GM23338 (cell line): ENCODE results near the gene AMPD2. TPM values are rescaled to one million over a fixed set of nuclear protein-coding genes. Genes with fewer than 3 reads are reported as not detected.

Experiments
- ATAC-seq: fragments of 200-7000 bp; cut with Tn5 transposase; 3 replicates; pipeline ENCODE4 v1.9.1; 2020
- DNase-seq: peaks from one replicate; pipeline ENCODE4 v3.0.0-alpha.2; 2015; ENCODE audit warnings: low spot score
- H2AFZ ChIP-seq: fragments of 200-600 bp; sonication (generic); 2 replicates; pipeline ENCODE4 v1.8.0; 2016; ENCODE audit warnings: antibody characterized with exemption, mild to moderate bottlenecking, moderate library complexity
- H3F3A ChIP-seq: fragments of 200-600 bp; sonication (generic); replicated peaks from 2 replicates; pipeline ENCODE4 v1.8.0; 2017; ENCODE audit warnings: antibody characterized with exemption, mixed run types, low read depth
- H3K27ac ChIP-seq: fragments of 200-600 bp; sonication (generic); 2 replicates; pipeline ENCODE4 v1.6.1; 2016; ENCODE audit warnings: low read depth
- H3K27me3 ChIP-seq: fragments of 200-600 bp; sonication (generic); 2 replicates; pipeline ENCODE4 v1.8.0; 2016; ENCODE audit warnings: mild to moderate bottlenecking, mixed run types, moderate library complexity; ENCODE audit not compliant: insufficient read depth
- H3K36me3 ChIP-seq: fragments of 200-600 bp; sonication (generic); 2 replicates; pipeline ENCODE4 v1.8.0; 2016; ENCODE audit warnings: mild to moderate bottlenecking; ENCODE audit not compliant: insufficient read depth
- H3K4me1 ChIP-seq: fragments of 200-600 bp; sonication (generic); 2 replicates; pipeline ENCODE4 v1.8.0; 2016; ENCODE audit warnings: mild to moderate bottlenecking, moderate library complexity; ENCODE audit not compliant: insufficient read depth
- H3K4me2 ChIP-seq: fragments of 200-600 bp; sonication (generic); 2 replicates; pipeline ENCODE4 v1.7.1; 2017; ENCODE audit warnings: mixed run types
- H3K4me3 ChIP-seq: fragments of 200-600 bp; sonication (generic); 2 replicates; pipeline ENCODE4 v1.6.1; 2016; ENCODE audit warnings: mixed run types
- H3K79me2 ChIP-seq: fragments of 200-600 bp; sonication (generic); replicated peaks from 2 replicates; pipeline ENCODE4 v1.8.0; 2017; ENCODE audit warnings: mild to moderate bottlenecking; ENCODE audit not compliant: insufficient read depth
- H3K9me2 ChIP-seq: fragments of 200-600 bp; sonication (generic); 2 replicates; pipeline ENCODE4 v1.8.0; 2017; ENCODE audit not compliant: insufficient read depth
- H4K20me1 ChIP-seq: fragments of 200-600 bp; sonication (generic); replicated peaks from 2 replicates; pipeline ENCODE4 v1.8.0; 2017; ENCODE audit warnings: mild to moderate bottlenecking; ENCODE audit not compliant: insufficient read depth
- H3K27ac Mint-ChIP-seq: 2 replicates; pipeline ENCODE4 v1.8.0; 2020; ENCODE audit warnings: inconsistent platforms, mild to moderate bottlenecking, moderate library complexity, mixed read lengths
- H3K27me3 Mint-ChIP-seq: 3 replicates; pipeline ENCODE4 v1.8.0; 2022; ENCODE audit warnings: low read depth, mild to moderate bottlenecking, moderate library complexity, mixed read lengths, inconsistent platforms; ENCODE audit not compliant: insufficient read depth, poor library complexity
- H3K36me3 Mint-ChIP-seq: 3 replicates; pipeline ENCODE4 v1.8.0; 2021; ENCODE audit warnings: low read depth, mild to moderate bottlenecking, inconsistent platforms, moderate library complexity, mixed read lengths
- H3K4me1 Mint-ChIP-seq: 3 replicates; pipeline ENCODE4 v1.8.0; 2020; ENCODE audit warnings: mild to moderate bottlenecking, inconsistent platforms, mixed read lengths
- H3K4me3 Mint-ChIP-seq: 3 replicates; pipeline ENCODE4 v1.8.0; 2021; ENCODE audit warnings: moderate library complexity, mild to moderate bottlenecking, inconsistent platforms, mixed read lengths
- H3K9me3 Mint-ChIP-seq: 3 replicates; pipeline ENCODE4 v1.8.0; 2020; ENCODE audit warnings: moderate library complexity, mild to moderate bottlenecking, inconsistent platforms, mixed read lengths
- CREB1 ChIP-seq: fragments of 250-450 bp; sonication (Bioruptor Pico); IDR thresholded peaks from 2 replicates; pipeline ENCODE4 v1.5.0; 2020; ENCODE audit warnings: low read depth, mild to moderate bottlenecking, moderate library complexity
- EZH2 ChIP-seq: fragments of 200-600 bp; sonication (generic); IDR thresholded peaks from one replicate; pipeline ENCODE4 v1.8.0; 2017; ENCODE audit warnings: antibody characterized with exemption, mild to moderate bottlenecking, low read depth; ENCODE audit not compliant: unreplicated experiment
- EZH2phosphoT487 ChIP-seq: fragments of 200-600 bp; sonication (generic); IDR thresholded peaks from one replicate; pipeline ENCODE4 v1.8.1; 2018; ENCODE audit warnings: antibody characterized with exemption; ENCODE audit not compliant: unreplicated experiment
- JUNB ChIP-seq: IDR thresholded peaks from one replicate; pipeline ENCODE4 v1.6.1; 2016; ENCODE audit warnings: antibody characterized with exemption; ENCODE audit not compliant: unreplicated experiment
- NANOG ChIP-seq: IDR thresholded peaks from 2 replicates; pipeline ENCODE4 v1.6.1; 2016; ENCODE audit warnings: antibody characterized with exemption, borderline replicate concordance
- POLR2AphosphoS5 ChIP-seq: IDR thresholded peaks from 2 replicates; pipeline ENCODE4 v1.6.1; 2016; ENCODE audit warnings: antibody characterized with exemption, low read depth
- STAT1 ChIP-seq: IDR thresholded peaks from one replicate; pipeline ENCODE4 v1.6.1; 2016; ENCODE audit warnings: antibody characterized with exemption; ENCODE audit not compliant: unreplicated experiment
- ZNF114 ChIP-seq: fragments of 250-450 bp; sonication (Bioruptor Pico); IDR thresholded peaks from 2 replicates; pipeline ENCODE4 v1.5.0; 2020; ENCODE audit warnings: mild to moderate bottlenecking, moderate library complexity
- ZNF331 ChIP-seq: fragments of 250-450 bp; sonication (Bioruptor Pico); IDR thresholded peaks from 2 replicates; pipeline ENCODE4 v1.5.0; 2020; ENCODE audit warnings: low read depth, mild to moderate bottlenecking, moderate library complexity
- polyA plus RNA-seq: library from polyadenylated mRNA; unstranded; fragments of >200 nt; fragmentation: Nextera tagmentation; extraction: Ambion mirVana; gene quantifications from 2 replicates; pipeline ENCODE4 v1.2.1, GENCODE V29; 2016
- total RNA-seq: library from RNA; depleted of rRNA; stranded (reverse); fragments of >200 nt; shearing (Covaris generic); gene quantifications from 2 replicates; pipeline ENCODE4 v1.2.3, GENCODE V29; 2014
- TF ChIP-seq, protein P1 (sequence below): IDR thresholded peaks from 2 replicates; pipeline ENCODE4 v1.6.1; 2016; ENCODE audit warnings: antibody characterized with exemption
- TF ChIP-seq, protein P2 (sequence below): fragments of 250-450 bp; sonication (Bioruptor Pico); IDR thresholded peaks from 2 replicates; pipeline ENCODE4 v1.5.0; 2020; ENCODE audit warnings: mild to moderate bottlenecking, moderate library complexity
- TF ChIP-seq, protein P3 (sequence below): IDR thresholded peaks from one replicate; pipeline ENCODE4 v1.6.1; 2018; ENCODE audit warnings: antibody characterized with exemption; ENCODE audit not compliant: unreplicated experiment
- TF ChIP-seq, protein P4 (sequence below), 2 experiments: fragments of 200-600 bp in 1 of 2; sonication (generic) in 1 of 2; conservative IDR thresholded peaks; 2 replicates each; pipeline versions ENCODE4 v1.5.1 to v1.6.1; 2016 to 2017; ENCODE audit warnings: antibody characterized with exemption in 2 of 2, low read depth in 2 of 2, mild to moderate bottlenecking in 2 of 2, moderate library complexity in 1 of 2

AMPD2 gene
- total and polyA plus RNA-seq, 2 experiments from 2014 or later, result 24.5 to 62.1 TPM

DNA sequence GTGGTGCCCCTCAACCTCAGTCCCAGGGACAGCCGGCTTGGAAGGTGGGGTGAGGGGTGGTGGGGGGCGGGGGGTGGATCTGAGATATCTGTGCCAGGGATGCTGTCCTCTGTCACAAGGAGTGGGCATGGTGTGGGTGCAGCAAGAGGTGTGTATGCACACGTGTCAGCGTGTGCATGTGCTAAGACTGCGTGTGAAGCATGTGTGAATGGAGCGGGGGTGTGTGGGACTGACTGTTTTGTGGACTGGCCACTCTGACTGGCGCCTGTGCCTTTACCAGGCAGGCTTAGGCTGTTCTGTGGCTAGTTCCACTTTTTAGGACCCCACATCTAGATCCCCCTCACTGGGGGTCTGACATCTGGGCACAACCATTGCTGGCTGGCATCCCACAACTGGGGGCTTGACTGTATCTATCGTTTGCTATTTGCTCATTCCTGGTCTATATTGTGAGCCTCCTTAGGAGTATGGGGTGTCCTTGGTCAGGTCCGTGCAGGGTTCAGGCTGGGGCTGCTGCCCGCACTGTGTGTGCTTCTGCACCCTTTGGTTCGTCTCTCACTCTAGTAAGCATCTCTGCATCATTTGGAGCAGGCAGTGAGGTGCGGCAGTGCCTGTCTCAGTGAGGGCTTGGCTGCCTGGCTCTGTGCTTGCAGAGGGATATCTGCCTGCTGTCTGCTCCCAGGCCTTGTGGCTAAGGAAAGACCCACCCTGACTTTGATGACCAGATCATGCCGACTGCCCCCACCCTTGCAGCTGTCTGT, 1.9 kb downstream of the AMPD2 start:
- DNase-seq, result no peak
- no peak for ATAC-seq
- peak overlapping the region; percentile 95 for H3K4me3 Mint-ChIP-seq
- no peak overlapping the region for H3K27ac ChIP-seq
- H3K4me1 Mint-ChIP-seq, result peaks cover 47% of the 10 kb centered on the region
- peak overlapping the region; percentile 97 for H3K4me3 ChIP-seq
- H3K36me3 Mint-ChIP-seq, result no peaks in the 10 kb centered on the region; the same call in 2 of the 3 replicates
- H3K9me2 ChIP-seq, result no peaks in the 10 kb centered on the region
- H3K36me3 ChIP-seq, result no peaks in the 10 kb centered on the region
- H4K20me1 ChIP-seq, result peaks cover 4% of the 10 kb centered on the region; the same call in 1 of the 2 replicates
- no peaks in the 10 kb centered on the region for H3K27me3 ChIP-seq
- peak overlapping the region; percentile 99; the same call in 1 of the 2 replicates for H3K4me2 ChIP-seq
- H3K9me3 Mint-ChIP-seq, result no peaks in the 10 kb centered on the region
- H3F3A ChIP-seq, result no peaks in the 10 kb centered on the region
- H3K27ac Mint-ChIP-seq, result no peak overlapping the region
- H2AFZ ChIP-seq, result no peak overlapping the region
- no peak for TF ChIP-seq NANOG
- TF ChIP-seq EZH2phosphoT487, result no peak
- TF ChIP-seq POLR2AphosphoS5, result no peak
- TF ChIP-seq, protein P1, sequence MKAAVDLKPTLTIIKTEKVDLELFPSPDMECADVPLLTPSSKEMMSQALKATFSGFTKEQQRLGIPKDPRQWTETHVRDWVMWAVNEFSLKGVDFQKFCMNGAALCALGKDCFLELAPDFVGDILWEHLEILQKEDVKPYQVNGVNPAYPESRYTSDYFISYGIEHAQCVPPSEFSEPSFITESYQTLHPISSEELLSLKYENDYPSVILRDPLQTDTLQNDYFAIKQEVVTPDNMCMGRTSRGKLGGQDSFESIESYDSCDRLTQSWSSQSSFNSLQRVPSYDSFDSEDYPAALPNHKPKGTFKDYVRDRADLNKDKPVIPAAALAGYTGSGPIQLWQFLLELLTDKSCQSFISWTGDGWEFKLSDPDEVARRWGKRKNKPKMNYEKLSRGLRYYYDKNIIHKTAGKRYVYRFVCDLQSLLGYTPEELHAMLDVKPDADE, result no peak
- no peak for TF ChIP-seq JUNB
- TF ChIP-seq, protein P2, sequence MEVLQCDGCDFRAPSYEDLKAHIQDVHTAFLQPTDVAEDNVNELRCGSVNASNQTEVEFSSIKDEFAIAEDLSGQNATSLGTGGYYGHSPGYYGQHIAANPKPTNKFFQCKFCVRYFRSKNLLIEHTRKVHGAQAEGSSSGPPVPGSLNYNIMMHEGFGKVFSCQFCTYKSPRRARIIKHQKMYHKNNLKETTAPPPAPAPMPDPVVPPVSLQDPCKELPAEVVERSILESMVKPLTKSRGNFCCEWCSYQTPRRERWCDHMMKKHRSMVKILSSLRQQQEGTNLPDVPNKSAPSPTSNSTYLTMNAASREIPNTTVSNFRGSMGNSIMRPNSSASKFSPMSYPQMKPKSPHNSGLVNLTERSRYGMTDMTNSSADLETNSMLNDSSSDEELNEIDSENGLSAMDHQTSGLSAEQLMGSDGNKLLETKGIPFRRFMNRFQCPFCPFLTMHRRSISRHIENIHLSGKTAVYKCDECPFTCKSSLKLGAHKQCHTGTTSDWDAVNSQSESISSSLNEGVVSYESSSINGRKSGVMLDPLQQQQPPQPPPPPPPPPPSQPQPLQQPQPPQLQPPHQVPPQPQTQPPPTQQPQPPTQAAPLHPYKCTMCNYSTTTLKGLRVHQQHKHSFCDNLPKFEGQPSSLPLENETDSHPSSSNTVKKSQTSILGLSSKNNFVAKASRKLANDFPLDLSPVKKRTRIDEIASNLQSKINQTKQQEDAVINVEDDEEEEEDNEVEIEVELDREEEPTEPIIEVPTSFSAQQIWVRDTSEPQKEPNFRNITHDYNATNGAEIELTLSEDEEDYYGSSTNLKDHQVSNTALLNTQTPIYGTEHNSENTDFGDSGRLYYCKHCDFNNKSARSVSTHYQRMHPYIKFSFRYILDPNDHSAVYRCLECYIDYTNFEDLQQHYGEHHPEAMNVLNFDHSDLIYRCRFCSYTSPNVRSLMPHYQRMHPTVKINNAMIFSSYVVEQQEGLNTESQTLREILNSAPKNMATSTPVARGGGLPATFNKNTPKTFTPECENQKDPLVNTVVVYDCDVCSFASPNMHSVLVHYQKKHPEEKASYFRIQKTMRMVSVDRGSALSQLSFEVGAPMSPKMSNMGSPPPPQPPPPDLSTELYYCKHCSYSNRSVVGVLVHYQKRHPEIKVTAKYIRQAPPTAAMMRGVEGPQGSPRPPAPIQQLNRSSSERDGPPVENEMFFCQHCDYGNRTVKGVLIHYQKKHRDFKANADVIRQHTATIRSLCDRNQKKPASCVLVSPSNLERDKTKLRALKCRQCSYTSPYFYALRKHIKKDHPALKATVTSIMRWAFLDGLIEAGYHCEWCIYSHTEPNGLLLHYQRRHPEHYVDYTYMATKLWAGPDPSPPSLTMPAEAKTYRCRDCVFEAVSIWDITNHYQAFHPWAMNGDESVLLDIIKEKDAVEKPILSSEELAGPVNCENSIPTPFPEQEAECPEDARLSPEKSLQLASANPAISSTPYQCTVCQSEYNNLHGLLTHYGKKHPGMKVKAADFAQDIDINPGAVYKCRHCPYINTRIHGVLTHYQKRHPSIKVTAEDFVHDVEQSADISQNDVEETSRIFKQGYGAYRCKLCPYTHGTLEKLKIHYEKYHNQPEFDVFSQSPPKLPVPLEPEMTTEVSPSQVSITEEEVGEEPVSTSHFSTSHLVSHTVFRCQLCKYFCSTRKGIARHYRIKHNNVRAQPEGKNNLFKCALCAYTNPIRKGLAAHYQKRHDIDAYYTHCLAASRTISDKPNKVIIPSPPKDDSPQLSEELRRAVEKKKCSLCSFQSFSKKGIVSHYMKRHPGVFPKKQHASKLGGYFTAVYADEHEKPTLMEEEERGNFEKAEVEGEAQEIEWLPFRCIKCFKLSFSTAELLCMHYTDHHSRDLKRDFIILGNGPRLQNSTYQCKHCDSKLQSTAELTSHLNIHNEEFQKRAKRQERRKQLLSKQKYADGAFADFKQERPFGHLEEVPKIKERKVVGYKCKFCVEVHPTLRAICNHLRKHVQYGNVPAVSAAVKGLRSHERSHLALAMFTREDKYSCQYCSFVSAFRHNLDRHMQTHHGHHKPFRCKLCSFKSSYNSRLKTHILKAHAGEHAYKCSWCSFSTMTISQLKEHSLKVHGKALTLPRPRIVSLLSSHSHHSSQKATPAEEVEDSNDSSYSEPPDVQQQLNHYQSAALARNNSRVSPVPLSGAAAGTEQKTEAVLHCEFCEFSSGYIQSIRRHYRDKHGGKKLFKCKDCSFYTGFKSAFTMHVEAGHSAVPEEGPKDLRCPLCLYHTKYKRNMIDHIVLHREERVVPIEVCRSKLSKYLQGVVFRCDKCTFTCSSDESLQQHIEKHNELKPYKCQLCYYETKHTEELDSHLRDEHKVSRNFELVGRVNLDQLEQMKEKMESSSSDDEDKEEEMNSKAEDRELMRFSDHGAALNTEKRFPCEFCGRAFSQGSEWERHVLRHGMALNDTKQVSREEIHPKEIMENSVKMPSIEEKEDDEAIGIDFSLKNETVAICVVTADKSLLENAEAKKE, result no peak
- TF ChIP-seq, protein P3, sequence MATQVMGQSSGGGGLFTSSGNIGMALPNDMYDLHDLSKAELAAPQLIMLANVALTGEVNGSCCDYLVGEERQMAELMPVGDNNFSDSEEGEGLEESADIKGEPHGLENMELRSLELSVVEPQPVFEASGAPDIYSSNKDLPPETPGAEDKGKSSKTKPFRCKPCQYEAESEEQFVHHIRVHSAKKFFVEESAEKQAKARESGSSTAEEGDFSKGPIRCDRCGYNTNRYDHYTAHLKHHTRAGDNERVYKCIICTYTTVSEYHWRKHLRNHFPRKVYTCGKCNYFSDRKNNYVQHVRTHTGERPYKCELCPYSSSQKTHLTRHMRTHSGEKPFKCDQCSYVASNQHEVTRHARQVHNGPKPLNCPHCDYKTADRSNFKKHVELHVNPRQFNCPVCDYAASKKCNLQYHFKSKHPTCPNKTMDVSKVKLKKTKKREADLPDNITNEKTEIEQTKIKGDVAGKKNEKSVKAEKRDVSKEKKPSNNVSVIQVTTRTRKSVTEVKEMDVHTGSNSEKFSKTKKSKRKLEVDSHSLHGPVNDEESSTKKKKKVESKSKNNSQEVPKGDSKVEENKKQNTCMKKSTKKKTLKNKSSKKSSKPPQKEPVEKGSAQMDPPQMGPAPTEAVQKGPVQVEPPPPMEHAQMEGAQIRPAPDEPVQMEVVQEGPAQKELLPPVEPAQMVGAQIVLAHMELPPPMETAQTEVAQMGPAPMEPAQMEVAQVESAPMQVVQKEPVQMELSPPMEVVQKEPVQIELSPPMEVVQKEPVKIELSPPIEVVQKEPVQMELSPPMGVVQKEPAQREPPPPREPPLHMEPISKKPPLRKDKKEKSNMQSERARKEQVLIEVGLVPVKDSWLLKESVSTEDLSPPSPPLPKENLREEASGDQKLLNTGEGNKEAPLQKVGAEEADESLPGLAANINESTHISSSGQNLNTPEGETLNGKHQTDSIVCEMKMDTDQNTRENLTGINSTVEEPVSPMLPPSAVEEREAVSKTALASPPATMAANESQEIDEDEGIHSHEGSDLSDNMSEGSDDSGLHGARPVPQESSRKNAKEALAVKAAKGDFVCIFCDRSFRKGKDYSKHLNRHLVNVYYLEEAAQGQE, result no peak
- TF ChIP-seq CREB1 (CRISPR knock-in tag), result no peak
- no peak for TF ChIP-seq ZNF331
- no peak for TF ChIP-seq STAT1
- TF ChIP-seq EZH2, result no peak
- TF ChIP-seq ZNF114, result no peak
- TF ChIP-seq, protein P4, sequence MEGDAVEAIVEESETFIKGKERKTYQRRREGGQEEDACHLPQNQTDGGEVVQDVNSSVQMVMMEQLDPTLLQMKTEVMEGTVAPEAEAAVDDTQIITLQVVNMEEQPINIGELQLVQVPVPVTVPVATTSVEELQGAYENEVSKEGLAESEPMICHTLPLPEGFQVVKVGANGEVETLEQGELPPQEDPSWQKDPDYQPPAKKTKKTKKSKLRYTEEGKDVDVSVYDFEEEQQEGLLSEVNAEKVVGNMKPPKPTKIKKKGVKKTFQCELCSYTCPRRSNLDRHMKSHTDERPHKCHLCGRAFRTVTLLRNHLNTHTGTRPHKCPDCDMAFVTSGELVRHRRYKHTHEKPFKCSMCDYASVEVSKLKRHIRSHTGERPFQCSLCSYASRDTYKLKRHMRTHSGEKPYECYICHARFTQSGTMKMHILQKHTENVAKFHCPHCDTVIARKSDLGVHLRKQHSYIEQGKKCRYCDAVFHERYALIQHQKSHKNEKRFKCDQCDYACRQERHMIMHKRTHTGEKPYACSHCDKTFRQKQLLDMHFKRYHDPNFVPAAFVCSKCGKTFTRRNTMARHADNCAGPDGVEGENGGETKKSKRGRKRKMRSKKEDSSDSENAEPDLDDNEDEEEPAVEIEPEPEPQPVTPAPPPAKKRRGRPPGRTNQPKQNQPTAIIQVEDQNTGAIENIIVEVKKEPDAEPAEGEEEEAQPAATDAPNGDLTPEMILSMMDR (conservative IDR thresholded peaks at IDR 0.05; ENCODE audit: low read depth in 2 of 2), result no peak
- H3K79me2 ChIP-seq, result peaks cover 37% of the 10 kb centered on the region
- H3K27me3 Mint-ChIP-seq, result peaks cover 9% of the 10 kb centered on the region
- peaks cover 17% of the 10 kb centered on the region for H3K4me1 ChIP-seq
